Measurements from ENCODE around the gene ZBTB7C. TPM values are rescaled to one million over a fixed set of nuclear protein-coding genes. Genes with fewer than 3 reads are reported as not detected.

ZBTB7C gene
- polyA plus RNA-seq, 4 donors = 13.1 to 41.1 (median 17.4) TPM

GRCh38 chr18:48419277-48420022, 10.3 kb upstream of the ZBTB7C start:
- no peak for DNase-seq (ENCODE audit: low read depth in 4 of 4, low spot score in 3 of 4)

DNA sequence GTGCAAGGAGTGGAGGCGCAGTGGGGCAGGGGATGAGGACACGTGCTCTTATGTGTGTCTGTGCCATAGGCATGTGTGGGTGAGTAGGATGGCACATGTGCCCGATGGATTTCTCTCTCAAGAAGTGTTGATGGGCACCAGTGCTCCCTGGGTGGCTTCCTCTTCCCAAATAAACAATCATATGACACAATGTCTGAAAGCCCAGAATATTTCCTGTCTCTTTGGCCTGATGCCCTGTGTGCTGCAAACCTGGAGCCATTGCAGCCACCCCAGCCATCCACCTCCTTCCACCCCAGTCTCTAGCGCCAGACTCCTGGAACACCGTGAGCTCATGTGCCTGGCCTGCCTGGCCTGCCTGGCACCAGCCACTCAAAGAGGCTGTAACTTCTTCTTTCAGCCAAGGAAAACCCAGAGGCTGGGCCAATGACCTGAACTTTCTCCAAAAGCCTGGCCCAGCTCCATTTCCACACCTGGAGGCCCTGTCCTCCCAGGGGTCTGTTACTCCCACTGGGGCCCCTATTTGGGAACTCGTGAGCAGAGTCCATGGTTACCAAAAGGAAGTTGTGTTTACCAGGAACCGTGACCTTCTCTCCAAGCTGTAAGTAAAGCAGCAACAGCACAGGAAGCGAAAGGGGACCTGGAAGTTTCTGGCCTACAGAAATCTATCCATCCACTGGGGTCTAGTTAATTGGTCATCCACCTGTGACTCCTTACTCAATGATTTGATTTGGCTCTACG, 9.5 kb upstream of the ZBTB7C start:
- DNase-seq (ENCODE audit: low read depth in 4 of 4, low spot score in 3 of 4) = no peak

DNA sequence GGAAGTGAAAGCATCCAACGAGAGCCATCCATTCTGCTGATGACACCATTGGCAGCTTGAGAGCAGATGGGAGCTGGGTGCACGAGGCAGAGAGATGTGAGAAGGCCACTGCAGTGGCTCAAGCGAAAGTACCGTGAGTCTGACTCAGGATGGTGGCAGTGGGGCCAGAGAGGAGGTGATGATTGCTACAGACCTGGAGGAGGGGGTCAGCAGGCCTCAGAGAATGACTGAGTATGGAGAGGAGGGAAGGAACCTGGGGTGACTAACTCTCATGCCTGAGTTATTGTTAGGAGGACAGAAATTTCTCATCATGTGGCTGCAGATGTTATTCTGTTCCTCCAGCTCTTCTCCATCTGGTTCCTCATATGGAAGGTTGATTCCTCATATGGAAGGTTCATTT, 8.8 kb upstream of the ZBTB7C start:
- no peak for DNase-seq (ENCODE audit: low read depth in 4 of 4, low spot score in 3 of 4)

- DNase-seq (ENCODE audit: low read depth in 4 of 4, low spot score in 3 of 4) = no peak
Observed at GRCh38 chr18:48413342-48413741, 4.2 kb upstream of the ZBTB7C start.

DNA sequence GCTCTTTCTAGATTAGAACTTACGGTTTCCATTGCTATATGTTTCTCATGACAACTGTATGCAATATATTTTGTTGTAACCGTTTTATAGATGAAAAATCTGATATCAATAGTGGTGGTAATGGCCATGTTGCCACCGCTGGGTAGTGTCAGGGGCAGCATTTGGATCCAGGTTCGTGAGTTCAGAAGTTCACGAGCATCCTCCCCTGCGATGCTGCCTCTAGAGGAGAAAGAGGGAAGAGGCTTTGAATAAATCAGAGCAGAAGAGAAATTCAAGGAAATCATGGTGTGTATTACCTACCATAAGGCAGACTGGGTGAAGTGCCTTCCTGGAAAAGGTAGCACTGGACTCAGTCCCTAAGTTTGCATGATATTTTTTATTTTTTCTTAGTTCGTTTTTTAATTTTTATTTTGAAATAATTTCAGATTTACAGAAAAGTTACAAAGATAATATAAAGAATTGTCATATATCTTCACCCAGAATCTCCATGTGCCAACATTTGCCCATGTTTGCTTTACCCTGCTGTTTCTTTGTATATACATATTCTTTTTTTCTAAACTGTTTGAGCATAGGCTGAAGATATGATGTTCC, 3.3 kb upstream of the ZBTB7C start:
- DNase-seq (ENCODE audit: low read depth in 4 of 4, low spot score in 3 of 4) = no peak

DNA sequence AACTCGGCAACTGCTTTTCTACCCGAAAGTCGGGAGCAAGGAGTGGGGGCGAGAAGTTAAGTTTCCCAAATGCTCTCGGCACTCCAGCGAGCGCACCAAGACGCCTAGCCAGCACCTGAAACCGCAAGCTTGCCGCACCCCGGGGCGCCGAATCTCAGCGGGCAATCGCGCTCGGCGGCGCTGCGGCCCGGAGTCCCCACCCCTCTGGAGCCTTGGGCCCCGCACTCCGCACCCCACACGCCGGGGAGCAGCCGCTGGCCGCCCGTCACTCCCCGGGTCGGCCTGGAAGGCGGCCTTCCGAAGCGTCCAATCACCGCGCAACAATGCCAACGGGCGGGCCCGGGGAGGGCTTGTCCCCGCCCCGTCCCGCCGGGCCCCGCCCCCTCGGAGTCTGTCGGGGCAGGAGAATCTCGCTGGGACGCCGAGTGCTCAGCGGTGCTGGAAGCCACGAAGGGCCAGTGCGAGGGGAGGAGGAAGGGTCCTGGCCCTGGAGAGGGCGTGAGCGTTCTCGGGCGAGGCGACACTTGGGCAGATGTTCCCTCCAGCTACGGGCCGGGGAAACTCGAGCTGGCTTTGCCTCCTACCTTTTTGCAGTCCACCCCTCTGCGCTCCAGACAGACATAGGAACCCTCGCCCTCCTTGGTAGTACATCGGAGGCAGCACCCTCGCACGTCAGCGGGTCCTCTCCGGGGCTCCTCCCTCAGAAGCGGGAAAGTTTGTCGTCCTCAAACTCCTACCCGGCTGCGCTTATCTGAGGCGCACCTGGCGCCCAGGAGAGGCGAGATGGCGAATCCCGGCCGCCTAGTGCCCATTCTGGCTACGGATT, 1.1 kb upstream of the ZBTB7C start:
- DNase-seq (ENCODE audit: low read depth in 4 of 4, low spot score in 3 of 4) = peak; percentile 69 to 82 (median 76)

DNA sequence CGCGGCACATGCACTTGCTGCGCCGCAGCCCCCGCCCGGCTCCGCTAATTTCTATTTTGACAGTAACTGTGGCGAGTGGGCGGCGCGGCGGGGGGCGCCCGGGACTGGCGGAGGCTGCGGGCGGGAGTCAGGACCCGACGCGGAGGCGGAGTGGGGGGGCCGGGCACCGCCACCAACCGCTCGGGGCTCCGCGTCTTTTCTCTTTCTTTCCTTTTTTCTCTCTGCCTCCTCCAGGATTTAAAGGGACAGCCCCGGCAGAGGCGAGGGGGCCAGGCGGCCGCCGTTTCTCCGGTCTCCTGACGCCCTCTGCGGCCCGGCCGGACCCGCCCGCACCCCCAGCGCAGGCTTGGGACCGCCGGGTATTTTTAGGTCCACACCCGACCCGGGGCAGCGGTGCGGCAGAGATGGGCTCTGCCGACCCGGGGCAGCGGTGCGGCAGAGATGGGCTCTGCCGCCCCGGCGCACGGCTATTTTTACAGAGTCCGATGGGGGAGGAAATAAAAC, 460 bp upstream of the ZBTB7C start:
- DNase-seq (ENCODE audit: low read depth in 4 of 4, low spot score in 3 of 4) = no peak

DNA sequence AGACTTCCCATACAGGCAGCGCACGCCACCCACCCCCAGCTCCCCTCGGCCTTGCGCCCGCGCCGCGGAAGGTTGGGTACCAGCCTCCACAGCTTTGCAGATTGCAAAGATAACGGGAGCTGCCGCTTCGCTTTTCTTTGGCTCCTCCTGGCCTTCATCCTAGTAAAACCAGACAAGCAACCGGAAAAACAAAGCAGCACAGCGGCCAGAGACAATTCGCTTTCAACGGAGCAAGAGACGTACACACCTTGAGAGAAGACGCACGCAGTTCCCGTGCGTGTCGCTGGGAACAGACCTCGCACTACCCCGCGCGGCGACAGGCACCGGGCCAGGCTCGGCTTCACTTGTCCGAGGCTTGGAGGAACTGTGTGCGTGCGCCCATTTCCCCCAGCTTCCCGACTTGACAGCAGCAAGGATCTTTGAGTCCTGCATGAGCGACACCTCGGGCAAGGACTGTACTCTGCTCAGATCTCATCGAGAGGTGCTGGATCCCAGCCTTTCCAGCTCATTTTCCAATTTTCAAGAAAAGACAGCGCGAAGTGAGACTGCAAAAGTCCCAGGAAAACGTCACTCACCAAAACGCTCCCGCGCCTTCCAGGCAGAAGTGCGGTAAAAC, 964 bp downstream of the ZBTB7C start:
- no peak for DNase-seq (ENCODE audit: low read depth in 4 of 4, low spot score in 3 of 4)

DNA sequence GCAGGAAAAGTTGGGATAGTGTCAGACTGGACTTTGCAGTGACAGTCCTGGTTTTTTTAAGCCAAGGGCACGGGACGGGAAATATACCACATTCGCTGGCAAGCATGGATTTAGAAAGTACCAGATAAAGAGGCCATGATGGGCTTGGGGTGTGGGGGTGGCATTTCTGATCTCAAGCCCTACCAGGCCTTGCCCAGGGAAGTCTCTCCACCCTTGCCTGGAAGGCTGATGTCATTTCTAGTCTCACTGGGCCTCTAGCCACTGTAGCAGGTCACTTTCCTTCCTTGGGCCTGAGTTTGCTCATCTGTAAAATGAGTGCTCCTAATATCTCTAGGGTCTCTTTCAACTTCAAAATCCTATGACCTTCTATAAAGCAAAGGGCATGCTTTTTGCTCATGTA, 1.8 kb downstream of the ZBTB7C start:
- no peak for DNase-seq (ENCODE audit: low read depth in 4 of 4, low spot score in 3 of 4)

- no peak for DNase-seq (ENCODE audit: low read depth in 4 of 4, low spot score in 3 of 4)
Observed at GRCh38 chr18:48405978-48406377, 3.2 kb downstream of the ZBTB7C start.

DNA sequence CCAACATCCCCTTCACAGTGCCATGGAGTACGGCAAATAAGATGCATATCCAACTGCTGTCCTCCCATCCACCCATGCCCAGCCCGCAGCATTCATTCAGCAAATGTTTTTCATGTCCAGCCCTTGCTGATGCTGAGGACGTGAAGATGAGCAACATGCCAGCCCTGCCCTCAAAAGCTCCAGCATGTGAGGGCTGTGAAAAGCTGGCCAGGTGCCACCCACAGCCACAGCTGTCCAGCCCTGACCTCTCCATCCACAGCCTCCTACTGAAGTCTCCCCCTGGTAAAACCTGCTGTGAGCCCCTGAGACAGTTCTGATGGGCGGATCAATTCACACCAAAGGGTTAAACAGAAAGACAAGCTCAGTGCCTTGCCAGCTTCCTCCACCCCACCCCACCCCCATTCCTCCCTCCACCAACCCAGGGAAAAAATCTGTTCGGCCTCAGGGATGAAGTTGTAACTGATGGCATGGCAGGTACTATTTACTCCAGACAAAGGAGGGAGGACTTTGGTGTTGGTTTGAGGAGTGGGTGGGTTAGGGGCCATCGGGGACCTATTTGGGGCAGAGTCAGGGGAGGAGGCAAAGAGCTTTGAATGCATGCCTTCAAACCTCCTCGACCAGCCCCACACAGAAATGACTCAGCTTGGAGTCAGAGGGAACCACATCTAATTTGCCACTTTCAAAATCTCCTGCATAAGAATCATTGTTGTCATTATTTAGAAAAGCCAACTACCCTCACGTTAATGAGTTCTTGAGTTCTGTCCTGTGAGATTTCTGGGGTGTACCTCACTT, 4.3 kb downstream of the ZBTB7C start:
- DNase-seq (ENCODE audit: low read depth in 4 of 4, low spot score in 3 of 4) = no peak

GRCh38 chr18:48402953-48403352, 6.2 kb downstream of the ZBTB7C start:
- no peak for DNase-seq (ENCODE audit: low read depth in 4 of 4, low spot score in 3 of 4)

- no peak for DNase-seq (ENCODE audit: low read depth in 4 of 4, low spot score in 3 of 4)
Observed at GRCh38 chr18:48399303-48400075, 9.7 kb downstream of the ZBTB7C start.

- no peak for DNase-seq (ENCODE audit: low read depth in 4 of 4, low spot score in 3 of 4)
Observed at GRCh38 chr18:48398074-48398473, 11.1 kb downstream of the ZBTB7C start.

GRCh38 chr18:48397021-48397420, 12.2 kb downstream of the ZBTB7C start:
- no peak for DNase-seq (ENCODE audit: low read depth in 4 of 4, low spot score in 3 of 4)

GRCh38 chr18:48396561-48396960, 12.6 kb downstream of the ZBTB7C start:
- no peak for DNase-seq (ENCODE audit: low read depth in 4 of 4, low spot score in 3 of 4)

GRCh38 chr18:48395646-48396045, 13.5 kb downstream of the ZBTB7C start:
- no peak for DNase-seq (ENCODE audit: low read depth in 4 of 4, low spot score in 3 of 4)

DNA sequence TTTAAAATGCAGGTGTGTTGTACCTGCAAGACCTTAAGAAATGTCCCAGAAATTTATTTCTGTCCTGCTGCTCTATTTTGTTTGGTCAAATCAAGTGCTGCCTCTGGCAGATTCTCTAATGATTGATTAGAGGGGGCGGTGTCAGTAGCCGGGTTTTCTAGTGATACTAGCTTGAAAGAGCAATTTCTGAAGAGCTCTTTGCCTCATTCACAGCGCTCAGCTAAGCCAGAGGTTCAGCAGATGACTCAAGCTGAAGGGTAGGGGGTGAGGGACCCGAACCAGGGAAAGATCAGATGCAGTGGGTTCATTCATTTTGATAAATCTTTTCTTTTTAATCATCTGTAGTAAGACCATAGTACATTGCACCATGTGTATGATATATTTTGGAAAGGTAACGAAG, 15.0 kb downstream of the ZBTB7C start:
- DNase-seq (ENCODE audit: low read depth in 4 of 4, low spot score in 3 of 4) = no peak

GRCh38 chr18:48393776-48394175, 15.4 kb downstream of the ZBTB7C start:
- DNase-seq (ENCODE audit: low read depth in 4 of 4, low spot score in 3 of 4) = no peak
